Measurements from ENCODE around the gene HGFAC. TPM values are rescaled to one million over a fixed set of nuclear protein-coding genes. Genes with fewer than 3 reads are reported as not detected.
A peak's percentile ranks its signal among the peaks of the same experiment; 100 is the strongest.

HGFAC gene
- total RNA-seq (2016; rRNA removed; fragmentation: Illumina TruSeq; extraction: Trizol), result 0.98 and 8.5 TPM in 2 replicates
- 1.8 and 1.9 TPM in 2 replicates for total RNA-seq (2016; cell fraction: cytosol; rRNA removed; fragmentation: Illumina TruSeq; extraction: Trizol; ENCODE audit: low read depth)
- 1.2 and 9.0 TPM in 2 replicates for total RNA-seq (2016; cell fraction: insoluble cytoplasmic fraction; rRNA removed; fragmentation: Illumina TruSeq; extraction: Trizol)
- total RNA-seq (2016; cell fraction: membrane; rRNA removed; fragmentation: Illumina TruSeq; extraction: Trizol), result 1.4 and 1.8 TPM in 2 replicates
- 14.0 and 15.7 TPM in 2 replicates for total RNA-seq (2016; cell fraction: nucleus; rRNA removed; fragmentation: Illumina TruSeq; extraction: Trizol)
- 63.6 and 107 TPM in 2 replicates for polyA plus RNA-seq (2011; rRNA removed)
- 8.9 and 16.3 TPM in 2 replicates for polyA plus RNA-seq (2011; cell fraction: cytosol; rRNA removed)
- 1,761 and 2,041 TPM in 2 replicates for polyA plus RNA-seq (2011; cell fraction: nucleus; rRNA removed)
- polyA plus RNA-seq (2012), result 31.4 and 46.5 TPM in 2 replicates
- 1.9 and 2.1 TPM in 2 replicates for polyA plus RNA-seq (2016; cell fraction: cytosol; fragmentation: Illumina TruSeq; extraction: Trizol; ENCODE audit: low read depth)
- 1.9 and 2.5 TPM in 2 replicates for polyA plus RNA-seq (2016; cell fraction: insoluble cytoplasmic fraction; fragmentation: Illumina TruSeq; extraction: Trizol; ENCODE audit: low read depth)
- polyA plus RNA-seq (2016; cell fraction: membrane; fragmentation: Illumina TruSeq; extraction: Trizol; ENCODE audit: low read depth), result 1.6 and 2.1 TPM in 2 replicates
- 65.6 and 66.9 TPM in 2 replicates for polyA plus RNA-seq (2016; cell fraction: nucleus; fragmentation: Illumina TruSeq; extraction: Trizol; ENCODE audit: insufficient read depth, low read depth)
- 15.4 TPM in 1 of 2 replicates, not detected in the other for polyA minus RNA-seq (2011; rRNA and poly(A)+ RNA removed; ENCODE audit: low replicate concordance)
- 5.8 and 5.9 TPM in 2 replicates for polyA minus RNA-seq (2011; cell fraction: cytosol; rRNA and poly(A)+ RNA removed)
- polyA minus RNA-seq (2011; cell fraction: nucleus; rRNA and poly(A)+ RNA removed), result 43.4 and 57.3 TPM in 2 replicates
- Bru-seq, nascent RNA, result percentile 43 among the genes with signal in this experiment
- BruChase-seq, experiment 1, labeled RNA remaining after a 6-hour chase, result percentile 66 among the genes with signal in this experiment
- percentile 50 among the genes with signal in this experiment for BruChase-seq, experiment 2, labeled RNA remaining after a 2-hour chase
- long read RNA-seq, experiment 1, partial matches to known transcripts, result 3 of 10 reads
- long read RNA-seq, experiment 1, other reads (novel, unspliced or antisense), result 5 of 10 reads
- long read RNA-seq, experiment 2, partial matches to known transcripts, result 3 of 17 reads
- long read RNA-seq, experiment 2, other reads (novel, unspliced or antisense), result 11 of 17 reads

- Histone ChIP-seq H3K9ac (ENCODE audit: insufficient read depth, low read depth, low read length) (peak within 1 kb of the TSS; percentile 75), H3K4me2 (ENCODE audit: low read depth, low read length) (peak within 1 kb of the TSS; percentile 96), H3K9me3 (ENCODE audit: low read length) (no peaks in the 10 kb centered on the region), H3K4me3 (replicated peaks in 1 of 3; ENCODE audit: insufficient read depth in 1 of 3, low read depth in 2 of 3, low read length in 3 of 3) (peak within 1 kb of the TSS; percentile 52 to 71 (median 61)), H3K27ac (ENCODE audit: extremely low read length, insufficient read depth, low read length) (peak within 1 kb of the TSS; percentile 89), H2AFZ (ENCODE audit: low read length) (no peak within 1 kb of the TSS), H3K79me2 (ENCODE audit: insufficient read depth, low read length) (no peaks in the 10 kb centered on the region), H3K27me3 (ENCODE audit: control insufficient read depth in 1 of 2, insufficient read depth in 2 of 2, low read length in 2 of 2) (no peaks in the 10 kb centered on the region), H3K4me1 (ENCODE audit: insufficient read depth, low read length) (peaks cover 51% of the 10 kb centered on the region), H4K20me1 (ENCODE audit: insufficient read depth, low read length) (no peaks in the 10 kb centered on the region), H3K36me3 (replicated peaks in 1 of 2; ENCODE audit: control insufficient read depth in 1 of 2, insufficient read depth in 2 of 2, low read length in 2 of 2) (no peaks in the 10 kb centered on the region; a peak in 1 of 5 replicates)
- FAIRE-seq, result peak; percentile 56
- ChIA-PET POLR2A (interaction anchor here (1.2 to 3.5 kb wide), 7 partner anchors 10 to 95 kb away, joined by 3 to 22 read pairs (median 6); no protein-coding TSS in a partner anchor), CTCF (ENCODE audit: low intra/inter-chr PET ratio, low total read pairs) (interaction anchor here (2.9 kb wide), 1 partner anchor 96 kb away, joined by 54 read pairs; no protein-coding TSS in a partner anchor)
- peak; percentile 57 for ATAC-seq
- in situ Hi-C loops (cut with HindIII; ENCODE audit: extremely low pct_ligation_motif_present, low pct_unique_long_range_greater_than_20kb), result no loop called here
- TSS peak; percentile 81 for BruUV-seq (replicated peaks)
- DNase-seq (ENCODE audit: low spot score), result peak; percentile 52
- WGBS (ENCODE audit: low lambda C conversion rate), result 7% methylated on average over 9 of the region's 27 CpGs
- intact Hi-C loops (cut with micrococcal nuclease; ENCODE audit: unreplicated experiment), result loop anchor here (2.0 to 5.0 kb wide), 4 partner anchors 34 to 334 kb away; partner anchors contain the start of gene RGS12
- TF ChIP-seq POLR2AphosphoS2 (IDR thresholded peaks at IDR 0.05; ENCODE audit: low read depth, low read length), result no peak
- TF ChIP-seq TRIM24 (CRISPR knock-in tag; IDR thresholded peaks at IDR 0.05), result no peak
- TF ChIP-seq ZNF619 (CRISPR knock-in tag; IDR thresholded peaks at IDR 0.05), result no peak
- no peak for TF ChIP-seq ONECUT2 (CRISPR knock-in tag; IDR thresholded peaks at IDR 0.05)
- 0 out of 2 replicates have a peak, but pooled peaks have one; percentile 38 for TF ChIP-seq SALL2 (CRISPR knock-in tag; IDR thresholded peaks at IDR 0.05)
- TF ChIP-seq HCFC1 (IDR thresholded peaks at IDR 0.05; ENCODE audit: low read depth, low read length), result no peak
- TF ChIP-seq ZFP90 (CRISPR knock-in tag; IDR thresholded peaks at IDR 0.05; ENCODE audit: borderline replicate concordance), result peak; percentile 89; the same call in 1 of the 2 replicates
- peak; percentile 74; the same call in 1 of the 2 replicates for TF ChIP-seq ZNF776 (CRISPR knock-in tag; IDR thresholded peaks at IDR 0.05)
- no peak for TF ChIP-seq ZNF318 (CRISPR knock-in tag; IDR thresholded peaks at IDR 0.05)
Measured at GRCh38 chr4:3441501-3442459, at the start of gene HGFAC. TSS of gene HGFAC (plus strand) at chr4:3441968. CDS start at chr4:3442002, 34 bp downstream.

Data from HepG2 (cell line).